MM.1S (cell line): ENCODE results near the gene USP33.

ENCODE experiments used
- EZH2phosphoT487 ChIP-seq: fragments of 300-600 bp; sonication (generic); IDR thresholded peaks from 2 replicates; pipeline ENCODE4 v1.6.1; 2018; ENCODE audit warnings: antibody characterized with exemption, low read length
- TF ChIP-seq, protein P1 (sequence below): fragments of 300-600 bp; sonication (generic); IDR thresholded peaks from 2 replicates; pipeline ENCODE4 v1.5.1; 2016; ENCODE audit warnings: antibody characterized with exemption, low read length, mixed read lengths

DNA sequence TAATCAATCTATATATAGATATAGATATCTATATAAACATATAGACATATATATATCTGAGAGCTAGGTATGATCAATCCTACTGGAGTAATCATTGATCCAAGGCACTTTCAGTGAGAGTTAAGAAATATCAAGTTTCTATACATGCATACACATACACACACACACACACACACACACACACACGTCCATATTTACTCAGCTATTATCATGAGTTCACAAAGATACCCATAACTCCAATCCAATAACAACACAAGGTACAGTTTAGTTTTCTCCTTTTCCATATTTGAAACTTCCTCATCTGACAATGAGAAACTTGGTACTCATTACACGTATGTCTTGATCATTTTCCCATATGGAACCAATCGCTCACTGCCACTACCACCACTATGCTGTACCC is 49.9 kb downstream of the USP33 start:
- TF ChIP-seq, protein P1, sequence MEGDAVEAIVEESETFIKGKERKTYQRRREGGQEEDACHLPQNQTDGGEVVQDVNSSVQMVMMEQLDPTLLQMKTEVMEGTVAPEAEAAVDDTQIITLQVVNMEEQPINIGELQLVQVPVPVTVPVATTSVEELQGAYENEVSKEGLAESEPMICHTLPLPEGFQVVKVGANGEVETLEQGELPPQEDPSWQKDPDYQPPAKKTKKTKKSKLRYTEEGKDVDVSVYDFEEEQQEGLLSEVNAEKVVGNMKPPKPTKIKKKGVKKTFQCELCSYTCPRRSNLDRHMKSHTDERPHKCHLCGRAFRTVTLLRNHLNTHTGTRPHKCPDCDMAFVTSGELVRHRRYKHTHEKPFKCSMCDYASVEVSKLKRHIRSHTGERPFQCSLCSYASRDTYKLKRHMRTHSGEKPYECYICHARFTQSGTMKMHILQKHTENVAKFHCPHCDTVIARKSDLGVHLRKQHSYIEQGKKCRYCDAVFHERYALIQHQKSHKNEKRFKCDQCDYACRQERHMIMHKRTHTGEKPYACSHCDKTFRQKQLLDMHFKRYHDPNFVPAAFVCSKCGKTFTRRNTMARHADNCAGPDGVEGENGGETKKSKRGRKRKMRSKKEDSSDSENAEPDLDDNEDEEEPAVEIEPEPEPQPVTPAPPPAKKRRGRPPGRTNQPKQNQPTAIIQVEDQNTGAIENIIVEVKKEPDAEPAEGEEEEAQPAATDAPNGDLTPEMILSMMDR, result no peak
- TF ChIP-seq EZH2phosphoT487, result no peak
